Activated CD4-positive, alpha-beta T cell treated with anti-CD3 and anti-CD28 coated beads, Interleukin-2, amount 50 U/mL, for 48 hours (primary cell): ENCODE data around the gene FHOD3.
"Not testable (repeated sequence)": the region's sequence is repeated elsewhere in the genome, so short reads cannot be mapped to it uniquely, and the experiment has no call there.

Experiments
- DNase-seq, 2 experiments: peaks; one replicate each; pipeline ENCODE4 v3.0.0-alpha.2; 2020

Gene FHOD3

GRCh38 chr18:36530676-36531405 is 233.3 kb downstream of the FHOD3 start:
- DNase-seq, result no peak

GRCh38 chr18:36531636-36532035 is 234.1 kb downstream of the FHOD3 start:
- DNase-seq, result no peak

GRCh38 chr18:36532394-36532793 is 234.9 kb downstream of the FHOD3 start:
- DNase-seq, result no peak

- DNase-seq, result no peak
These were observed 235.3 kb downstream of the FHOD3 start for GRCh38 chr18:36532815-36533214.

- no peak for DNase-seq
These were observed 236.1 kb downstream of the FHOD3 start for GRCh38 chr18:36533446-36534153.

GRCh38 chr18:36534154-36534688 is 236.7 kb downstream of the FHOD3 start:
- no peak for DNase-seq

GRCh38 chr18:36535202-36535935 is 237.9 kb downstream of the FHOD3 start:
- DNase-seq, result no peak

- DNase-seq, result no peak
These were observed 238.9 kb downstream of the FHOD3 start for GRCh38 chr18:36536426-36536825.

GRCh38 chr18:36537289-36537688 is 239.8 kb downstream of the FHOD3 start:
- DNase-seq, result no peak

GRCh38 chr18:36539674-36540231 is 242.2 kb downstream of the FHOD3 start:
- no peak for DNase-seq

- DNase-seq, result no peak
These were observed 245.5 kb downstream of the FHOD3 start for GRCh38 chr18:36543030-36543429.

GRCh38 chr18:36543991-36544725 is 246.6 kb downstream of the FHOD3 start:
- no peak for DNase-seq

GRCh38 chr18:36545821-36546427 is 248.4 kb downstream of the FHOD3 start:
- DNase-seq, result no peak

- no peak for DNase-seq
These were observed 249.4 kb downstream of the FHOD3 start for GRCh38 chr18:36546876-36547275.

GRCh38 chr18:36547544-36547943 is 250.0 kb downstream of the FHOD3 start:
- DNase-seq, result no peak

GRCh38 chr18:36551274-36551673 is 253.8 kb downstream of the FHOD3 start:
- not testable (repeated sequence) for DNase-seq

- no peak for DNase-seq
These were observed 260.7 kb downstream of the FHOD3 start for GRCh38 chr18:36558234-36558633.

- DNase-seq, result no peak
These were observed 261.8 kb downstream of the FHOD3 start for GRCh38 chr18:36559149-36559857.

GRCh38 chr18:36560187-36560586 is 262.7 kb downstream of the FHOD3 start:
- DNase-seq, result no peak

GRCh38 chr18:36561046-36561445 is 263.5 kb downstream of the FHOD3 start:
- no peak for DNase-seq

GRCh38 chr18:36564841-36565240 is 267.3 kb downstream of the FHOD3 start:
- no peak for DNase-seq
